Lung (tissue), 12 donors: Measurements from ENCODE around the gene FYCO1. TPM values are rescaled to one million over a fixed set of nuclear protein-coding genes. Genes with fewer than 3 reads are reported as not detected.

Source experiments
- ATAC-seq: fragments of 200-7000 bp; cut with Tn5 transposase; one replicate; pipeline ENCODE4 v1.9.1; 2020; ENCODE audit warnings: moderate number of reproducible peaks; ENCODE audit not compliant: insufficient read depth, low FRiP score
- DNase-seq, 3 donors: peaks; one replicate each; pipeline ENCODE4 v3.0.0-alpha.2; 2013 to 2017
- H3K27ac ChIP-seq, 2 donors: one replicate each; pipeline ENCODE4 v1.5.1; 2013; ENCODE audit warnings: mild to moderate bottlenecking in 2 of 2, moderate library complexity in 2 of 2, control low read depth in 1 of 2, inconsistent platforms in 1 of 2, low read depth in 1 of 2, low read length in 1 of 2
- H3K27me3 ChIP-seq, 3 donors: one replicate each; pipeline ENCODE4 v1.5.1; 2013; ENCODE audit warnings: low read length in 2 of 3; ENCODE audit not compliant: control insufficient read depth in 3 of 3, insufficient read depth in 3 of 3
- H3K36me3 ChIP-seq, 4 donors: one replicate each; pipeline ENCODE4 v1.5.1; 2013; ENCODE audit warnings: low read length in 4 of 4, mild to moderate bottlenecking in 1 of 4, moderate library complexity in 1 of 4; ENCODE audit not compliant: control insufficient read depth in 4 of 4, insufficient read depth in 4 of 4
- H3K4me1 ChIP-seq, 5 donors: one replicate each; pipeline ENCODE4 v1.5.1; 2013; ENCODE audit warnings: low read length in 5 of 5, mild to moderate bottlenecking in 2 of 5, moderate library complexity in 1 of 5; ENCODE audit not compliant: control insufficient read depth in 5 of 5, insufficient read depth in 5 of 5
- H3K4me3 ChIP-seq: one replicate; pipeline ENCODE4 v1.5.1; 2013; ENCODE audit warnings: mild to moderate bottlenecking, control low read depth, moderate library complexity
- H3K9ac ChIP-seq, 2 donors: one replicate each; pipeline ENCODE4 v1.5.1; 2013; ENCODE audit warnings: low read length in 2 of 2, control low read depth in 1 of 2; ENCODE audit not compliant: insufficient read depth in 1 of 2
- H3K9me3 ChIP-seq, 4 donors: one replicate each; pipeline ENCODE4 v1.5.1; 2013; ENCODE audit warnings: low read length in 3 of 4, mild to moderate bottlenecking in 1 of 4, moderate library complexity in 1 of 4; ENCODE audit not compliant: control insufficient read depth in 4 of 4, insufficient read depth in 3 of 4
- WGBS, 2 donors: extraction: QIAGEN DNeasy Blood & Tissue Kit; methylation state at CpG; one replicate each; pipeline ENCODE4 v1.1.7; 2013; 5-methylcytosine and 5-hydroxymethylcytosine counted together
- polyA plus RNA-seq, 2 donors: library from polyadenylated mRNA; stranded (reverse); fragments of 200-250 nt; gene quantifications; one replicate each; pipeline ENCODE4 v1.2.1, GENCODE V29; 2013
- total RNA-seq, 2 donors: library from RNA; depleted of rRNA in 1 of 2; stranded (reverse); fragments of >200 nt in 1 of 2; gene quantifications; one replicate each; pipeline ENCODE4 v1.2.1, GENCODE V29; 2014 to 2021
- TF ChIP-seq, protein P1 (sequence below): IDR thresholded peaks from 2 replicates; pipeline ENCODE4 v1.5.1; 2012; ENCODE audit warnings: mild to moderate bottlenecking; ENCODE audit errors: control extremely low read depth, extremely low read depth
- donor health status: control.
- donor health status: control.
- donor health status: Bipolar disorder and iron deficiency.
- donor health status: healthy.
- donor health status: DM: yes; HTN: yes; CAD: no.

The FYCO1 gene
- total and polyA plus RNA-seq, 4 donors = 11.3 to 38.7 (median 23.2) TPM

DNA sequence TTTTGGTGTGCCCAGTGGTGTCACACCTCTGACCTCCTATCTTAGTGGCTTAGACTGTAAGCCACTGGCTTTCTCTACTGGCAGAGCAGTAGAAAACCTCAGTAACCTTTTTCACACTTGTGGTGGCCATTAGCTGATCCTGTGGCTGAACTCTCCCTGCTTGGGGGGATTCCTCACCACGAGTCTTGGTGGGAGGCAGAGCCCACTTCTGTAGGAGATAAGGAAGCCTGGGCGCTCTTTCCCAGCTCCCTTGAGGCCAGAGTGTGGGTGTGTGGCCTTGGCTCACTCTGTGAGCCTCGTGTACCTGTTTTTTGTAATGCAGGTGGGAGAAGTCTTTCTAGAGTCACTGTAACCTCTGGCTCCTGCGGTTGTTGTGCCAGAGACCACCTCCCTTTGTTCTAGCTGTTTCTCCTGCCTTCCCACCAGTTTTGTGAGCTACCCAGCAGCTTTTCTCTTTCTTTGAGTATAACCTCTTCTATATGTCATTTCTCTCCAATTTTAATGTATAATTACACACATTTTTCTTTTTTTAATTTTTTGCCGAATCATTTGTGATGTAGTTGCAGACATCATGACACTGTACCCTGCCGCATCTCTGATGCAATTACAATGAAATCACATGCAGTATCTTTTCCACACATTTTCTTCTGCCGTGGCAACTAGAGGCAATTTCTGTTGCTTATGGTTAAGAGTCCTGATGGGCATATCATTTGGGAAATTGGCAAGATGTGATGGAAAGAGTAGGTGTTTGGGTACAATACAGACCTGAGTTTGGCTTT is 17.9 kb upstream of the FYCO1 start:
- no peak for DNase-seq
- Histone ChIP-seq H3K4me3 (no peak overlapping the region), H3K27me3 (no peaks in the 10 kb centered on the region), H3K36me3 (no peaks in the 10 kb centered on the region), H3K9me3 (no peaks in the 10 kb centered on the region), H3K27ac (no peak overlapping the region), H3K4me1 (no peaks in the 10 kb centered on the region), H3K9ac (no peak overlapping the region)
- TF ChIP-seq, protein P1, sequence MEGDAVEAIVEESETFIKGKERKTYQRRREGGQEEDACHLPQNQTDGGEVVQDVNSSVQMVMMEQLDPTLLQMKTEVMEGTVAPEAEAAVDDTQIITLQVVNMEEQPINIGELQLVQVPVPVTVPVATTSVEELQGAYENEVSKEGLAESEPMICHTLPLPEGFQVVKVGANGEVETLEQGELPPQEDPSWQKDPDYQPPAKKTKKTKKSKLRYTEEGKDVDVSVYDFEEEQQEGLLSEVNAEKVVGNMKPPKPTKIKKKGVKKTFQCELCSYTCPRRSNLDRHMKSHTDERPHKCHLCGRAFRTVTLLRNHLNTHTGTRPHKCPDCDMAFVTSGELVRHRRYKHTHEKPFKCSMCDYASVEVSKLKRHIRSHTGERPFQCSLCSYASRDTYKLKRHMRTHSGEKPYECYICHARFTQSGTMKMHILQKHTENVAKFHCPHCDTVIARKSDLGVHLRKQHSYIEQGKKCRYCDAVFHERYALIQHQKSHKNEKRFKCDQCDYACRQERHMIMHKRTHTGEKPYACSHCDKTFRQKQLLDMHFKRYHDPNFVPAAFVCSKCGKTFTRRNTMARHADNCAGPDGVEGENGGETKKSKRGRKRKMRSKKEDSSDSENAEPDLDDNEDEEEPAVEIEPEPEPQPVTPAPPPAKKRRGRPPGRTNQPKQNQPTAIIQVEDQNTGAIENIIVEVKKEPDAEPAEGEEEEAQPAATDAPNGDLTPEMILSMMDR = no peak
- no peak for ATAC-seq
- 79 to 85% methylated on average over 7 of the region's 7 CpGs for WGBS, 2 donors

DNA sequence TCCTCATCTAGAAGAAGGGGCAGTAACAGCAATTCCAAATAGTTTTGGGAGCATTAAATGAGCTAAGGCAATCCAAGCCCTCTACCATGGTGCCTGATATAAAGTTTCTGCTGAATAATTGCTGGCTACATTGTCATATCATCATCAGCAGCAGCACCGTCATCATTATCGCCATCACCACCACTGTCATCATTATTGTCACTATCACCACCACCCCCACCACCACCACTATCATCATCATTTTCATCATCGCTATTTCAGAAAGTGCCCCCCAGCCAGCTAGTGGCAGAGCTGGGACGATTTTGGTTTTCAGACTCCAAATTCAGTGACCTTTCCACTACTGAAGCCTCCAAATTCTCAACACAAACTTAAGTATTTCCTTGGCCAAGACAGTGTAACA is 16.6 kb upstream of the FYCO1 start:
- H3K27me3 ChIP-seq = no peaks in the 10 kb centered on the region
- 86 to 87% methylated on average over 4 of the region's 4 CpGs for WGBS, 2 donors
- DNase-seq = no peak

DNA sequence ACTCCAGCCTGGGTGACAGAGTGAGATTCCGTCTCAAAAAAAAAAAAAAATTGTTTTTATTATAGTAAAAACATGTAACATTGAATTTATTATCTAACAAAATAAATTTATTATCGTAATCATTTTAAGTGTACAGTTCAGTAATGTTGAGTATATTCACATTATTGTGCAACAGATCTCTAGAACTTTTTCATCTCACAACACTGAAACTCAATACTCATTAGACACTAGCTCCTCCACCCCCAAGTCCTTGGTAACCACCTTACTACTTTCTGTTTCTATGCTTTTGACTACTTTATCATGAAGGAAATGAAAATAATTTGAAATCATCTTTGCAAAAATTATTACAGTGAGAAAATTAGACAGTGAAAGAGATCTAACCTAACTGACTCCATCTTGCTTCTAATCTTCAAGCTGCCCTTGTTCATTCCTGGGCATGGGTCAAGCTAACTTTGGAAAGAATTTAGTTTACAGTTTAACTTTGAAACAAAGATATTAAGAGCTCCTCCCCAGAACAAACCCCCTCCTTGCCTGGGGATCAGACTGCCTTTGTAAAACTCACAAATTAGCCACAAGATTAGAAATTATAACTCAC is 15.0 kb upstream of the FYCO1 start:
- 92 to 93% methylated on average over 2 of the region's 2 CpGs for WGBS, 2 donors

More for the DNA sequence above, 16.6 kb upstream of the FYCO1 start:
- Histone ChIP-seq H3K27ac (no peak overlapping the region), H3K4me1 (peaks cover 0 to under 1% (median 0%) of the 10 kb centered on the region in 5 donors), H3K9me3 (no peaks in the 10 kb centered on the region), H3K36me3 (no peaks in the 10 kb centered on the region), H3K9ac (no peak overlapping the region), H3K4me3 (no peak overlapping the region)
- no peak for ATAC-seq
- TF ChIP-seq, protein P1 = no peak

More for the DNA sequence above, 15.0 kb upstream of the FYCO1 start:
- TF ChIP-seq, protein P1 = no peak
- no peak for DNase-seq
- H3K4me1 ChIP-seq = peaks cover 1 to 15% (median 9%) of the 10 kb centered on the region in 5 donors
- H3K36me3 ChIP-seq = no peaks in the 10 kb centered on the region
- H3K27me3 ChIP-seq = no peaks in the 10 kb centered on the region
- no peak overlapping the region for H3K27ac ChIP-seq
- H3K4me3 ChIP-seq = no peak overlapping the region
- no peak for ATAC-seq
- no peak overlapping the region for H3K9ac ChIP-seq
- H3K9me3 ChIP-seq = no peaks in the 10 kb centered on the region
